ENCODE results near the gene MRTFA.
"Not testable (repeated sequence)": the region's sequence is repeated elsewhere in the genome, so short reads cannot be mapped to it uniquely, and the experiment has no call there.

MRTFA gene

DNA sequence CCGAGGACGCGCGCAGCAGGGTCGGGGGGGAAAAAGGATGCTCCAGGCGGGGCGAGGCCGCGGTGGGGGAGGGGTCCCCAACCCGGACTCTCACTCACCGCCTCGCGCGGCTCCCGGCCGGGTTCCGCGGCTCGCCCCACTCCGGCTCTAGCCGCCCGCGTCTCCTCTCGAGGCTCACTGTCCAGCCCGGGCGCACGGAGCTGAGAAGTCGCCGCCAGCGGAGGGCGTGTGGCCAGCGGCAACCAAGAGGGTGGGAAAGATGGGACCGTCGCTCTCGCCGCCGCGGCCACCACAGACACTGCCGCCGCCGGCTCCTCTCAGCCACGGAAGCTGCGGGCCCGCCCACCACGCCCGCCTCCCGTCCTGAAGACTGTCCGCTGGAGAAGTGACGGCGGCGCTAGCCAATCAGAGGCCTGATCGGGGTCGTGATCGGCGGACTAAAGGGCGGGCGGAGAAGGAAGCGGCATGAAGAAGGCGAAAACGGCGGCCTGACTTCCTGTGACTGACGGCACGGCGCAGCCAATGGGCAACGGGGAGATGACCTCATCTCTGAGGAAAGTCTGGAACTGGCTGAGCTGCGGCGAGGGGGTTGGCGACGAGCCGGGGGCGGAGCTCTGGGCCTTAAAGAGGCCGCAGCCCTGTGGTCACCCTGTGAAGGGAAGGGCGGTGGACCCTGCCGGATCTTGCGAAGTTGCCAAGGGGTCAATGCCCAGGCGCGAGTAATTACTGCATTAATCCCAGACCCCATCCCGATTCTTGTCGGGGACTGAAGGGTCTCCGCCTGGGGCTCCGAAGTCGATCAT lies at the start of gene MRTFA:
MRTFA (minus strand) TSS at position 340 of the 803 bp plus-strand sequence.
- DNase-seq, result peak; percentile 99

- DNase-seq, result no peak
These were observed 48.9 kb upstream of the MRTFA start for GRCh38 chr22:40685406-40685805.

DNA sequence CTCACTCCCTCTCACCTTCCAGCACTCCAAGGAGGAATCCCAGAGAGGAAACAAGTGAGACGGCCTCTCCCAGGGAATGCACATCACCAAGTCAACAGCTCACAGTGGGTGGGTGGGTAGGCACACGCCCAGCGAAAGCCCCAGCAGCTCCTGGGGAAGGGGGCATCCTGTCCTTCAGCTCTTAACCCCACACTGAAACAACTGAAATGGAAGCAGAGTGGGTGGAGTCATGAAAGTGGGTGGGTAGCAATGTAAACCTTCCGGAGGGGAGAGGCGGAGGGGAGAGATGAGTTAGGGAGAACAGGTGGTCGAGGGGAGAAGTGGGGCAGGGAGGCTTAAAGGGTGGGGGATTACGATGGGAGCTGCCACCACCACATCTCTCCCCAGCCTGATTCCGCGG lies 48.2 kb upstream of the MRTFA start:
- DNase-seq, result no peak

DNA sequence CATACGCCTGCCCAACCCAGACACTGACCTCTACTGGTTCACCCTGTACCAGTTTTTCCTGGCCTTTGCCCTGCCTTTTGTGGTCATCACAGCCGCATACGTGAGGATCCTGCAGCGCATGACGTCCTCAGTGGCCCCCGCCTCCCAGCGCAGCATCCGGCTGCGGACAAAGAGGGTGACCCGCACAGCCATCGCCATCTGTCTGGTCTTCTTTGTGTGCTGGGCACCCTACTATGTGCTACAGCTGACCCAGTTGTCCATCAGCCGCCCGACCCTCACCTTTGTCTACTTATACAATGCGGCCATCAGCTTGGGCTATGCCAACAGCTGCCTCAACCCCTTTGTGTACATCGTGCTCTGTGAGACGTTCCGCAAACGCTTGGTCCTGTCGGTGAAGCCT lies 44.9 kb upstream of the MRTFA start:
- DNase-seq, result no peak

GRCh38 chr22:40680819-40681183 lies 44.3 kb upstream of the MRTFA start:
- no peak for DNase-seq

- no peak for DNase-seq
These were observed 43.7 kb upstream of the MRTFA start for GRCh38 chr22:40679964-40680818.

DNA sequence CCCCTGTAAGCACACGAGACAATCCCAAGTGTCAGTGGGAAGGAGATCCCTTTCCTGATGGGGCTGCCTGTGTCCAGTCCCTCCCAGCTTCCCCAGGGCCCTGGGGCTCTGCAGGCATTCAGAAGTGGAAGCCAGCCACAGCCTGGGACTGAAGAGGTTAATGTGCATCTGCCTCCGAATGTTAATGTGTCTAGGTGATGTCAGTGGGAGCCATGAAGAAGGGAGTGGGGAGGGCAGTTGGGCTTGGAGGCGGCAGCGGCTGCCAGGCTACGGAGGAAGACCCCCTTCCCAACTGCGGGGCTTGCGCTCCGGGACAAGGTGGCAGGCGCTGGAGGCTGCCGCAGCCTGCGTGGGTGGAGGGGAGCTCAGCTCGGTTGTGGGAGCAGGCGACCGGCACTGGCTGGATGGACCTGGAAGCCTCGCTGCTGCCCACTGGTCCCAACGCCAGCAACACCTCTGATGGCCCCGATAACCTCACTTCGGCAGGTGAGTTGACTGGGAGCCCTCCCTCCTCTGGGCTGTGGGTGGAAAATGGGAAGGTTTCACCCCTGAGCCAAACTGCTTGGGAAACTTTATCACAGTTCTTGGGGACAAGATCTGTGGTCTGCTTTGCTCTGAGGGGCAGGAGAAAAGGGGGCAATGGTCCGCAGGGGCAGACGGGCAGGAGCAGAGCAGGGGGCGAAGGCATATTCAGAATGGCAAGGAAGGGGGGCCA lies 42.9 kb upstream of the MRTFA start, which contains the start of gene MCHR1:
MCHR1 (plus strand) TSS at position 236 of the 715 bp plus-strand sequence; CDS start at position 405, 169 bp downstream.
- DNase-seq, result no peak

DNA sequence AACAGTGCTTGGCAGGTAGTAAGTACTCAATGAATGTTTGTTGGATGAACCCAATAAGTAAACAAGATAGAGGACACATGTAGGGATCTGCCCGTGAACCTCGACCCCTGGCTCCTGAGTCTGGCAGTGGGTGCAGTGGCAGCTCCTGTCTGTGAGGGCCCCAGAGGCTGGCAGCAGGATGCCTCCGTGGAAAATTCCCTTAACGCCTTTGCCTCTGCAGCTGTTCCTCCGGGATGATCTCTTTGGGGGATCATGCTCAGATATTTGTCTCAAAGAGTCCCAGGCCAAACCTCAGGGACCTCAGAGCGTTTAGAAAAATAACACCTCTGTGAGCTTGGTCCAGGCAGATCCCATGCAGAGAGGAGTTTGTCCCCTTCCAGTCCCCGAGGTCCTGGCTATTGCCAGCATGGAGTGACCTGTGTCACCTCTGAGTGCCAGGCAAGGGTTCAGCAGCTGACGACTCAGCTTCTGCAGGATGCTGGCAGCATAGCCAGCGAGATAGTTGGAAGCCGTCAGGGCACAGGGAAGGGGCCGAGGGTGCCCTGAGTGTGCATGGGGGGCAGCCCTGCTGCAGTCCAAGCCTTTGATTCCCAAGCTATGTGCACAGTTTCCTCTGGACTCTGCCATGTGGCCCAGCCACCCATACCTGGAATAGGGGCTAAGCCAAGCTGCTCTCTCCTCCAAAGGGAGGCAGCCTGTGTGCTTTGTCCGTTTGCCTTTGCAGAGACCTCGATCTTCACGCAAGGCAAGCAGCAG lies 42.2 kb upstream of the MRTFA start:
- no peak for DNase-seq

DNA sequence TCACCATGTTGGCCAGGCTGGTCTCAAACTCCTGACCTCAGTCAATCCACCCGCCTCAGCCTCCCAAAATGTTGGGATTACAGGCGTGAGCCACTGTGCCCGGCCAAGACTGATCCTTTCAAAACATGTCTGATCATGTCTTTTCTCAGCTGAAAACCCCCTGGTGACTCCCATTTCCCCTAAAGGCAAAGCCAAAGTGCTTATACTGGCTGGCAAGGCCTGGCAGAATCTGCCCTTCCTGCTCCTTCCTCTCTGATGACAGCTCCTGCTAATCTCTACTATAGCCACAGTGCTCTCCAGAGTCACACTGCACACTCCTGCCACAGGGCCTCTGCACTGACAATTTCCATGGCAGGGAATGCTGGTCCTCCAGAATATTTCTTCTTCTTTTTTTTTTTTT lies 40.1 kb upstream of the MRTFA start:
- DNase-seq, result no peak

DNA sequence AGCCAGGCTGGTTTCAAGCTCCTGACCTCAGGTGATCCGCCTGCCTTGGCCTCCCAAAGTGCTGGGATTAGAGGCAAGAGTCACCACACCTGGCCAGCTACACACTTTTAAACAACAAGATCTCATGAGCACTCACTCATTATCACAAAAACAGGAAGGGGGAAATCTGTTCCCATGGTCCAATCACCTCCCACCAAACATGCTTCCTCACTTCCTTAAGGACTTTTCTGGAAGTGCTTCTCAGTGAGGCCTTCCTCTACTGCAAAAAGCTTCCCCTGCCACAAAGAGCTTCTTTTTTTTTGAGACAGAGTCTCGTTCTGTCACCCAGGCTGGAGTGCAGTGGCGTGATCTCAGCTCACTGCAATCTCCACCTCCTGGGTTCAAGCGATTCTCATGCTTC lies 39.6 kb upstream of the MRTFA start:
- not testable (repeated sequence) for DNase-seq

GRCh38 chr22:40674274-40674673 lies 37.8 kb upstream of the MRTFA start:
- no peak for DNase-seq

DNA sequence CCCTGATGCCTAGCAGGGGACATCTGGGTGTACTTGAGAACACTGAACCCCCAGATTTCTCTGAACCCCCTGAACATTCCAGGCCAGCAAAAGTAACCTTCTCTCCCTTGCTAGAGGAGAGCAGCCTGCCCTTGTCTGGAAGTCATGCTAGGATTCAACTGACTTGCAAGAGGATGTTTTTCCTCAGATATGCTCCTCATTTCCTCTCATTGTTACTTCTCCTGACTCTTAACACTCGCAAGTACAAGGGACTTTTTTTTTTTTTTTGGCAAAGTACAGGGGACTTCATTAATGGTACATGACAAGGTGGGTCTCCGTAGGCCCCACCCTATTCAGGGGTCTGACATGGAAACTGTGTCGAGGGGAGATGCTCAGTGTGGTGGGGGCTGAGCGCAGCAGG lies 36.5 kb upstream of the MRTFA start:
- no peak for DNase-seq

GRCh38 chr22:40671796-40672360 lies 35.4 kb upstream of the MRTFA start:
- DNase-seq, result no peak

DNA sequence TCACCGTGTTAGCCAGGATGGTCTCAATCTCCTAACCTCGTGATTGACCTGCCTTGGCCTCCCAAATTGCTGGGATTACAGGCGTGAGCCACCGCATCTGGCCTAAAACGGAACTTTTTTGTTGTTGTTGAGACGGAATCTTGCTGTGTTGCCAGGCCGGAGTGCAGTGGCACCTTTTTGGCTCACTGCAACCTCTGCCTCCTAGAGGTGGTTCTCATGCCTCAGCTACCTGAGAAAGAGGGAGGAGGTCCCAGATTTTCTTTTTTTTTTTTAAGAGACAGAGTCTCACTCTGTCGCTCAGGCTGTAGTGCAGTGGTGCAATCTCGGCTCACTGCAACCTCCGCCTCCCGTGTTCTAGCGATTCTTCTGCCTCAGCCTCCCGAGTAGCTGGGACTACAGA lies 34.9 kb upstream of the MRTFA start:
- DNase-seq, result no peak

DNA sequence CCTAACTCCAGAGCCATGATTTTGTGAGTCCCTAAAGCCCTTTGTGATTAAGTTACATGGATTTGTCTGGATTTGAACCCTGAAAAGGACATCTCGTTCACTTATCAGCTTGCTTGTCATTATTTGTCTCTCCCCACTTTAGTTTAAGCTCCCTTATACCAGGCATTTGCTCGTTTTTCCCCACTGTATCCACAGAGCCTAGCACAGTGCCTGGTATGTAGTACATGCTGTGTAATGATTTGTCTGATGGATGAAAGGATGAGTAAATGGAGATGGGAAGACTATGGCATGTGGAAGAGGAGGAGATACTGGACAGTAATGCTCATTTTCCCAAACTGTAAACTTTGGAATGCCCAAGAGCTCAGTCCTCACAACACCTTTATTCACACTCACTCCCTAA lies 33.5 kb upstream of the MRTFA start:
- no peak for DNase-seq

DNA sequence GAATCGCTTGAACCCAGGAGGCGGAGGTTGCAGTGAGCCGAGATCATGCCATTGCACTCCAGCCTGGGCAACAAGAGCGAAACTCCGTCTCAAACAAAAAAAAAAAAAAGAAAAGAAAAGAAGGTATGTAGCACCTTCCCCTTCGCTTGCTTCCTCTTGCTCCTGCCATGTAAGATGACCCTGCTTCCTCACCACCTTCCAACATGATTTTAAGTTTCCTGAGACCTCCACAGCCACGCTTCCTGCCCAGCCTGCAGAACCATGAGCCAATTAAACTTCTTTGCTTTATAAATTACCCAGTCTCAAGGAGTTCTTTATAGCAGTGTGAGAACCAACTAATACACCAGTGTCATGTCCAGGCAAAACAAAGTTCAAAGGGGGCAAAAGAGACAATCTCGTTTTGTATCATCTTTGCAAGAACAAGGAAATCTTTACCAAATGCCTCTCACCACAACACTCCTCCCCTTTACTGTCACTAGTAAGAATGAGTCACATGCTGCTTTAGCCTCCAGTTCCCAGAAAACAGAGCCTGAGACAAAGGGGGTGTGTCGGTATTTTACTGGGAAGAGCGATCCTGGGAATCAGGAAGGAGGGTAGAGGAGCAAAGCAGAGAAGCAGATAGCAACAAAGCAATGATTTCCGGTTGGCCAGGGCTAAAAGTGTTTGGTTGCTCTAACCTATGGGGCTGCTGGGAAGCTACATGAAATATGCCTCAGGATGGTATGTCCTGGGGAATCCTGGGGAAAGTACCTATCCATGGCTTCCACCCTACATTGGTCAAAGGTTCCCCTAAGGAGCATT lies 32.3 kb upstream of the MRTFA start:
- DNase-seq, result no peak

DNA sequence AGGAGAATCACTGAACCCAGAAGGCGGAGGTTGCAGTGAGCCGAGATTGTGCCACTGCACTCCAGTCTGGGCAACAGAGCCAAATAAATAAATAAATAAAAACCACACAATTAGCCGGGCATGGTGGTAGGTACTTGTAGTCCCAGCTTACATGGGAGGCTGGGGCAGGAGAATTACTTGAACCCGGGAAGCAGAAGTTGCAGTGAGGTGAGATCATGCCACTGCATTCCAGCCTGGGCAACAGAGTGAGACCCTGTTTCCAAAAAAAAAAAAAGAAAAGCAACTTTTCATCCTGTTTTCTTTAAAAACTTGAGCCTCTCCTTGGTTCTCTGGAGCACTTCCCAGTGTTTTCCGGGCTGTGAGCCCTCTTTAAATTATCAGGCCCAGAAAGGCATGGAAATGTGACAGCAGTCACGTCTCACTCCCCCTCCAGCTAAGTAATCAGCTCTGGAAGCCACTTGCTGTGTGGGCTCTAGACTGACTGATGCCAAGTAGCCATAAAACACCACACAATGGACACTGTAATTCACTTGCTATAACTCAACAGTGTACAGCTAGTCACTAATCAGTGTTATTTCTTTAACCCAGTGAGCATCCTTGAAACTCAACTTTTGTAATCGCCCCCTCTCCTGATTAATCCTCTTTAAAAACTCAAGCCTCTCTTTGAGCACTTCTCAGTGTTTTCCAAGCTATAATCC lies 29.8 kb upstream of the MRTFA start:
- DNase-seq, result no peak

DNA sequence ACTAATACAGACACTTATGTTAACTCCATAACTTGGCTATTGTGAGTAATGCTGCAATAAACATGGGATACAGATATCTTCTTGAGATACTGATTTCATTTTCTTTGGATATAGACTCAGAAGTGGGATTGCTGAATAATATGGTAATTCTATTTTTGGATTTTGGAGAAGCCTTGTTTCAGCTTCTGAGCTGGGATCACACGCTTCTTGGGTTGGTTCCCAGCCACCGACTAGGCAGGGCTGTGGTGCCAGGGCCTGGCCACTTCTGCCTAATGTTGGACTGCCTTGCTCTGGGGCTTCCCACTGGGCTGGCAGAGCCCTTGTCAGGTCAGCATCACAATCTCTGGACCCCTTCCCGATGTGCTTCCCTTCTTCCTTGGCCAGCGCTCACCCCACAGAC lies 28.8 kb upstream of the MRTFA start:
- no peak for DNase-seq

DNA sequence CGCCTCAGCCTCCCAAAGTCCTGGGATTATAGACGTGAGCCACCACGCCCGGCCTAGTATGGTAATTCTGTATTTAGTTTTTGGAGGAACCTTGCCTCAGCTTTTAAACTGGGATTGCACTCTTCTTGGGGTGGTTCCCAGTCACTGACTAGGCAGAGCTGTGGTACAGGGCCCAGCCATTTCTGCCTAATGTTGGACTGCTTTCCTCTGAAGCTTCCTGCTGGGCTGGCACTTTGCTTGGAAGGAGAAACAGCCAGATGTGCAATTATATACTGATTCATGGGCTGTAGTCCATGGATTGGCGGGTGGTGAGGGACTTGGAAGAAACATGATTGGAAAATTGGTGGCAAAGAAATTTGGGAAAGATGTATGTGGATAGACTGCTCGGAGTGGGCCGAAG lies 25.2 kb upstream of the MRTFA start:
- DNase-seq, result no peak

DNA sequence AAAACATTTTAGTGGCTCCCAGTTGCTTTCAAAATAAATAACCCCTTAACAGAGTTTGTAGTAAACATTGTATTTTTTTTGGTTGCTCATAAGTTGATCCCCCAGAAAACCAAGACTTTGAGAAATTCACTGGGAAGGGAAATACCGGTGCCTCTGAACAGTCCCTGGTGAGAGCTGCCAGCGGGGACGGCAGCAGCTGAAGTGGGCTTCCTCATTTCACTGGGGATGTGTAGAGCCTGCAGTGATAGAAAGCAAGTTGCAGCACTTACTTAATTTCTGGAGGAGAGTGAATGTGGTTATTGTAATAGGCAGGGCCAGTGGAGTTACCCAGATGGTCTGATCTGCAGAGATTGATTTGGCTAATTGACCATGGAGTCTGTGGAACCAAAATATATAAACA lies 24.2 kb upstream of the MRTFA start:
- DNase-seq, result no peak

DNA sequence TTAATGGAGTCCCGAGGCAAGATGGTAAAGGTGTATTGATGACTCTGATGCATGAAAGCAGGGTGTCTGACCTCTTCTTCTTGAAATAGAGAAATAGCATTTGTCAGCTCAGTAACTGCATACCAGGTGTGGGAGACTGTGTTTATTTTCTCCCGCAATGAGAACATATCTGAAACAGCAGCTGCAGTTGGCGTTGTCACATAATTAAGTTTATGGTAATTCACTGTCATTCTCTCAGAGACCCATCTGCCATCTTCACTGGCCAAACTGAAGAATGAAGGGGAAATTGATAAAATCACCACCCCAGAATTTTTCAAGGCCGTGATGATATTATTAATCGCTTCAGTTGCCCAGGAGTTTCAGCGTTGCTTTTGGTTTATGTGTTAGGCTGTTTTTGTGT lies 22.6 kb upstream of the MRTFA start:
- DNase-seq, result no peak
